ENCODE measurements around the gene MDC1. TPM values are rescaled to one million over a fixed set of nuclear protein-coding genes. Genes with fewer than 3 reads are reported as not detected.

MDC1 gene
- total and polyA plus RNA-seq, 2 of the 13 experiments (the other 11 are each of a cell fraction or from before 2014, with no cell fraction given) = 8.4 to 14.0 TPM

- TF ChIP-seq ZNF414 (CRISPR knock-in tag; IDR thresholded peaks at IDR 0.05) (no peak), ZNF550 (CRISPR knock-in tag; IDR thresholded peaks at IDR 0.05; ENCODE audit: borderline replicate concordance) (no peak), ATF7-NPFF (CRISPR knock-in tag; IDR thresholded peaks at IDR 0.05; ENCODE audit: low read depth) (no peak), ZNF543 (CRISPR knock-in tag; IDR thresholded peaks at IDR 0.05) (no peak), ZNF292 (CRISPR knock-in tag; IDR thresholded peaks at IDR 0.05; ENCODE audit: borderline replicate concordance, low read depth) (no peak), HNRNPK (IDR thresholded peaks at IDR 0.05; ENCODE audit: low read depth, low read length, poor library complexity, severe bottlenecking) (no peak), THAP9 (CRISPR knock-in tag; IDR thresholded peaks at IDR 0.05; ENCODE audit: borderline replicate concordance) (no peak), ZNF761 (CRISPR knock-in tag; conservative IDR thresholded peaks at IDR 0.05) (no peak), E2F5 (CRISPR knock-in tag; conservative IDR thresholded peaks at IDR 0.05) (no peak), SP2 (CRISPR knock-in tag; IDR thresholded peaks at IDR 0.05) (no peak), SATB2 (CRISPR knock-in tag; IDR thresholded peaks at IDR 0.05) (no peak), KLF11 (CRISPR knock-in tag; IDR thresholded peaks at IDR 0.05) (no peak), BRCA1 (CRISPR knock-in tag; IDR thresholded peaks at IDR 0.05) (no peak), ZNF780A (CRISPR knock-in tag; IDR thresholded peaks at IDR 0.05) (no peak), THAP8 (CRISPR knock-in tag; IDR thresholded peaks at IDR 0.05; ENCODE audit: borderline replicate concordance) (no peak), HMG20B (CRISPR knock-in tag; conservative IDR thresholded peaks at IDR 0.05) (no peak), ZNF644 (CRISPR knock-in tag; IDR thresholded peaks at IDR 0.05; ENCODE audit: low read depth) (no peak), SMYD3 (CRISPR knock-in tag; IDR thresholded peaks at IDR 0.05) (no peak), ZFP82 (CRISPR knock-in tag; IDR thresholded peaks at IDR 0.05; ENCODE audit: borderline replicate concordance) (no peak), ZSCAN22 (CRISPR knock-in tag; IDR thresholded peaks at IDR 0.05) (no peak), MAFF (IDR thresholded peaks at IDR 0.05; ENCODE audit: low read depth, low read length) (no peak), MEIS2 (CRISPR knock-in tag; IDR thresholded peaks at IDR 0.05) (no peak), IRF9 (CRISPR knock-in tag; IDR thresholded peaks at IDR 0.05; ENCODE audit: borderline replicate concordance) (no peak)
Observed at GRCh38 chr6:30686009-30686907, 30.8 kb downstream of the MDC1 start, which contains the start of gene PPP1R18 (continued).

All from HepG2 (cell line).